GM18868 (cell line): ENCODE results near the gene C19orf12.
"Not testable (repeated sequence)": the region's sequence is repeated elsewhere in the genome, so short reads cannot be mapped to it uniquely, and the experiment has no call there.

Experiments used
- ATAC-seq: cut with Tn5 transposase; IDR thresholded peaks from one replicate; pipeline ENCODE4 v1.9.1; 2021; ENCODE audit warnings: mild to moderate bottlenecking, moderate library complexity; ENCODE audit not compliant: unreplicated experiment

Gene C19orf12

GRCh38 chr19:29735829-29736228 lies 20.8 kb upstream of the C19orf12 start:
- no peak for ATAC-seq

DNA sequence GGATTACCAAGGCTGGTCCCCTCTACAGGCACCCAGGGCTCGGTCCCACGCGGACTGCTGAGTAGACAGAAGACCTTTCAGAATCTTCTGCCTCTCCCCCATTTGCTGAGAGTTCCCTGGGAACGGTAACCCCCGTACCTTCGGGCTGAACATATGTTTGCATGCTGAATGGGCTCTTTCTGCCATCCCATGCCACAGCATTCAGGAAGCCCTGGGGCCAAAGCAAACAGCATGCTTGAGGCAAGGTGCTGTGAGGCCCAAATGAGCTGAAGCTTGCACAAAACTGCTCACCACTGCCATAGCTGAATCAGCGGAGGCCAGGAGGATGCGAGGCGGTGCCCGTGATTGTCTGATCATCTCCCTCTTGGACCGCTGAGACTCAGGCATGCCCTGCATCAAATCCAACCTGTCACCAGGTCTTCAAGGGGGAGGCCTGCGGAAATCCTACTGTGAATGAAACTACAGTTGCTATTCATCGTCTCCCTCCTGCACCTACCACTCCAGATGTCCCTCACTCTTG lies 16.3 kb upstream of the C19orf12 start:
- no peak for ATAC-seq

- ATAC-seq = no peak
These were observed 12.8 kb upstream of the C19orf12 start for GRCh38 chr19:29727906-29728305.

DNA sequence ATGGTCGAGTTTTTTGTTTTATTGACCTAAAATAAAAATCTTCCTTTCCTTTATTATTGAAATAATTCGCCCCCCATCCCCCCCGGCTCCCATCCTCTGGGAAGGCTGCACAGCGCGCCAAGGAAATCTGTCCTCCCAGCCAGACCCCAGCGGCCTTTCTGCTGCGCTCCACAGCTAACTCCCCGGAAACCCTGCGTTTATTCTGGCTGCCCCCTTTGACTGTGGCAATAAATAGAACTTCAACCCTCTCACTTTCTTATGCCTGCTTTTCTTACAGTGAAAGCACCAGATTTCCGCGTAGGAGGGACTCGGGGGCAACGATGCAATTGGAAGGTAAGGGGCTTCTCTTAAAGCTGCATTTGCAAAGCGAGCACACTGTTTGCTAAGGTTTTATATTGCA lies 9.7 kb upstream of the C19orf12 start:
- ATAC-seq = no peak

DNA sequence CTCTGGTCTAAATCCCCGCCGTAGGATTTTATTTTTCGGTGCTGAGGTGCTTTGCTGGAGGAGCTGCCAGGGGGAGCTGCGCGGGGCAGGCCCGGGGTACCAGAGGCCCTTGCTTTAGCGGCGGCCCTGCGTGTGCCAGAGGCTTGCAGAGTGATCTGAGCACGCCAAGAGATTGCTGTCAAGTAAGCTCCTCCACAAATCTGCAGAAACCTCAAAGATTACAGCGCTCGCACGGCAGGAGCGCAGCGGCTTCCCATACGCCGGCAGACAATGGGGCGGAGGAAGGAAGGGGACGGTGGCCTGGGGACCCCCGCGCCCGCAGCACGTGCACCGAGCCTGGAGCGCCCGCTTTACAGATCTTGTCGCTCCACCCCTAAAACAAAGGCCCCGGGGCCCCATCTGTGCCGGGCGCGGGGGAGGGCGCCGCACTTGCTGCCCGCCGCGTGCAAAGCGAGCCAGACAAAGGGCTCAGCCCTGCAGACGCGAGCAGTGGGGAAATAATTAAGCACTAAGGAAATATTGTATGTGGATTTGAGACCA lies 9.1 kb upstream of the C19orf12 start:
- no peak for ATAC-seq

DNA sequence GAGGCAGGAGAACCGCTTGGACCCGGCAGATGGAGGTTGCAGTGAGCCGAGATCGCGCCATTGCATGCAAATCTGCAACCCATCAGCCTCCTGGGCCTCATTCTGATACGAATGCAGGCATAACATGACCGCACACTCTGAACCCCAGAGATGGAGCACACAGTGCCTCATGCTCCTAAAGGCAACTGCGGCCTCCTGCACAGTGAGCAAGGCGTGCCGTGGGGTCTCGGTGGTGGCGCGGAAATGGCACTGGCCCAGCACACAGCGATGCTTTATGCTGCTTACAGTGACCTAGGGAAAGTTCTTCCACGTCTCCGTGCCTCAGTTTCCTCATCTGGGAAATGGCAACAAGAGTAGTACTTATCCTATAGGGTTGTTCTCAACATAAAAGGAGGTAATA lies 2.0 kb upstream of the C19orf12 start:
- ATAC-seq = no peak

DNA sequence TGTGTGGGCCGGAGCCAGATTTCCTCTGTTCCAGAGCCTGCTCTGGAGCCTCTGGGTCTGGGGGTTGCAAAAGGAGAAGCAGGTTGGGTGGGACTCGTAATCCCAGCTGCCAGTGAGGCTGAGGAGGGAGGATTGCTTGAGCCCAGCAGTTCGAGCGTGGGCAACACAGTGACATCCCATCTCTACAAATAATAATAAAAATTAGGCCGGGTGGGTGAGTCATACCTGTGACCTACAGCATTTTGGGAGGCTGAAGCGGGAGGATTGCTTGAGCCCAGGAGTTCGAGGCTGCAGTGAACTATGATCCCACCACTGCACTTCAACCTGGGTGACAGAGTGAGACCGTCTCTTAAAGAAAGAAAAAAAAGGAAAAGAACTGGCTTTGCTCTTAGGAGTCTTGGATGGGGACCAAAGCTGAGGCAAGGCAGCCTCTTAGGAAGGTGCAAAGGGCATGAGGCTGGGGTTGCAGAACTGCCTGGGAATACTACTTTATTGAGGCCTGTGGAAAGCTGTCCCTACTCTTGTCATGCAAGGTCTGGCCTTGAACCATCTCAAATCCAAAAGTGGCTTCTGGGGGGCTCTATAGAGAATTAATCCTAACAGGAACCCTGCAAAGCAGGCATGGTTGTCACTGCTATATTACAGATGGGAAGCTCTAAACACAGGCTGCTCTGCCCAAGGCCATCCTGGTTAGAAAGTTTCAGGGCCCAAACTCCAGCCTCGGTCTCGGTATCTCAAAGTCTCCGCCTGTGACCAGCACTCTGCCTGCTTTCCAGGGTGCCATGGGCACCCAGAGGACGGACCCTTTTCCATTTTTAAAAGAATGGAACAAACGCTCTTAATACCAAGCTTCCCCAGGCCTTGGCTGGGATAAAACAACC lies 880 bp upstream of the C19orf12 start:
- ATAC-seq = no peak

DNA sequence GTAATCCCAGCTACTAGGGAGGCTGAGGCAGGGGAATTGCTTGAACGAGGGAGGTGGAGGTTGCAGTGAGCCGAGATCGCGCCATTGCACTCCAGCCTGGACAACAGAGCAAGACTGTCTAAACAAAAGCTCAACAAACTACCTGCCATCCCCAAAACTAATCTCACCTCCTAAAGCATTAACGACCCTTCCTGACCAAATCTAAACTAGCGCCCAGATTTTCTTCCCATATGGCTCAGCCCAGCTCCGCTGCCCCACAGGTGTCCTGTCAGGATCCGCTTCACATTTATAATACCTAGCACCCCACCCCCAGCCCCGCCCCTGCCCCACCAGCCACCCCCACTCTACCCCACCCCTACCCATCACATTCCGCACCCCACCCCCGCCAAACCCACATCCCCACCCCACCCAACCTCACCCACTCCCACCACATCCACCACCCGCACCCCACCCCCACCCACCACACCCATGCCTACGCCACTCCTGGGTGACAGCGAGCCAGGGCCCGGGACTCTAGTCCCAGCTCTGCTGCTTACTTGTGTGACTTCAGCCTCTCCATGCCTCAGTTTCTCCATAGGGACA lies 599 bp downstream of the C19orf12 start:
- ATAC-seq = peak; percentile 20

DNA sequence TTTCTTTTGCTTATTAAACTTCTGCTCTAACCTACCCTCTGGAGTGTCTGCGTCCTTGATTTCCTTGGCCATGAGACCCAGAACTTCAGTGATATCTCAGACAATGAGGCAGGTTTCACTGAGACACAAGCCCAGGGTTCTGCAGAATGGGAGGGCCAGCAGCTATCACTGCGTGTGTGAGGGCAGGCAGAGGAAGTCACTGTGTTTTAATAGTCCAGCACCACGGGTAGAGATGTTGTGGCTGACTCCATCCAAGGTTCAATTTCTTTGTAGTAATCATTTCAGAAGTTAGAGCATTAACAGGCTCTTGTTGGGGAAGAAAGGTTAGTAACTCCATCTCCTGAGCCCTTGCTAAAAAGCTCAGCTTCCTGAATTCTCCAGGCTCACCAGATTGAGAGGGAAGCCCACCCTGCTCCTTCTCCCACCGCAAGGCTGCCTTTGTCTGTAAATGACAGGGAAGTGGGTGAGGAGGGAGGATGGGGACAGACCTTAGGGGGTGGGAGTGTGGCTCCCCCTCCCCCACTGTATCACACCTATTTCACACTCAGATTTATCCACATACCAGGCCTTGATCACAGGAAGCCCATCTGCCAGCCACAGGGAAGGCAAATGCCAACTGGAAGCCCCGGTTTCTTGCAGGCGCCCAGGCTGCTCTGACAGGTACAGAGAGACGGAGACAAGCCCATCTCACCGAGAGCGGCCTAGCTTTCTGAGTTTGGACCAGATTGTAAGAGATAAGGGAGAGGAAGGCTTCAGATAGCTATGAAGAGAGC lies 2.1 kb downstream of the C19orf12 start:
- ATAC-seq = no peak

GRCh38 chr19:29711584-29712132 lies 3.4 kb downstream of the C19orf12 start:
- ATAC-seq = no peak

DNA sequence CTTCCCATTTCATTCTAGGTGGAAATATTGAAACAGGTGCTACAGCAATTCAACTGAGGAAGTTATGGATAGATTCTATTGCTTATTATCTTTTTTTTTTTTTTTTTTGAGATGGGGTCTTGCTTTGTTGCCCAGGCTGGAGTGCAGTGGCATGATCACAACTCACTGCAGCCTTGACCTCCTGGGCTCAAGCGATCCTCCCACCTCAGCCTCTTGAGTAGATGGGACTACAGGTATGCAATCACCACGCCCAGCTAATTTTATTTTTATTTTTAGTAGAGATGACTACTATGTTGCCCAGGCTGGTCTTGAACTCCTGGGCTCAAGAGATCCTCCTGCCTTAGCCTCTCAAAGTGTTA lies 5.6 kb downstream of the C19orf12 start:
- ATAC-seq = not testable (repeated sequence)

GRCh38 chr19:29708554-29709439 lies 6.3 kb downstream of the C19orf12 start:
- ATAC-seq = no peak

DNA sequence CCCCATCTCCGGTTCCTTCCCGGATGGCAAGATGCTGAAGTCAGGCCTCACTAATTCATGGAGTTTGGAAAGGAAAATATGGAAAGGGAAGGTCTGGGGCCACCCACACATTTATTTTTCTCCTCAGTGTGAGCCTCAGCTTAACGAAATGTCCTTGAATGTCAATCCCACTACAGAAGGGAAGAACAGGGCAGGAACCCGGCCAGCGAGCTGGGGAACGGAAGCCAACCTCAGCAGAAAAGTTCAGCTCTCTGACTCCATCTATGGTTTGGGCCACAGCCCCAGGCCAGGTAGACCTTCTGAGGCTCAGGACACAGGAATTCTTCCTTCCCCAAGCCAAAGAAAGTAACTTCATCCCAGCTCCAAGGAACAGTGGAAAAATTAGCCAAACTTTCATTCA lies 8.4 kb downstream of the C19orf12 start:
- no peak for ATAC-seq

DNA sequence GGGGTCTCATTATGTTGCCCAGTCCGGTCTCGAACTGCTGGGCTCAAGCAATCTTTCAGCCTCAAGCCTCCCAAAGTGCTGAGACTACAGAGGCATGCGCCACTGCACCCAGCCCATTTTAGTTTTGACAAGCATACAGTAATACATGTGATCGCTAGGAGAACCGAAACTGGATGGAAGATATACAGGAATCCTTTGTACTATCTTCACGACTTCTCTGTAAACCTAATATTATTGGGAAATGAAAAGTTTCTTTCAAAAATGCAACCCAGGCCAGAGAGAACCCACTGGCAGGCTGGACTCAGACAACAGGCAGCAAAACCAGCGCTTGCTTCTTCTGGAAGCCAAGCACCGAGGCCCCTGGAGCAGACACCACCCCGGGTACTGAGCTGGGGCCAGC lies 9.4 kb downstream of the C19orf12 start:
- no peak for ATAC-seq

- peak; percentile 88 for ATAC-seq
These were observed 10.2 kb downstream of the C19orf12 start for GRCh38 chr19:29704562-29705558.

- ATAC-seq = no peak
These were observed 12.1 kb downstream of the C19orf12 start for GRCh38 chr19:29702963-29703320.

- no peak for ATAC-seq
These were observed 12.7 kb downstream of the C19orf12 start for GRCh38 chr19:29702161-29702962.

- no peak for ATAC-seq
These were observed 14.6 kb downstream of the C19orf12 start for GRCh38 chr19:29700498-29700897.
